GM19351 (cell line): ENCODE measurements around the gene TOLLIP.

Source experiments
- ATAC-seq: cut with Tn5 transposase; IDR thresholded peaks from one replicate; pipeline ENCODE4 v1.9.1; 2021; ENCODE audit warnings: mild to moderate bottlenecking, moderate library complexity; ENCODE audit not compliant: unreplicated experiment

Gene TOLLIP

DNA sequence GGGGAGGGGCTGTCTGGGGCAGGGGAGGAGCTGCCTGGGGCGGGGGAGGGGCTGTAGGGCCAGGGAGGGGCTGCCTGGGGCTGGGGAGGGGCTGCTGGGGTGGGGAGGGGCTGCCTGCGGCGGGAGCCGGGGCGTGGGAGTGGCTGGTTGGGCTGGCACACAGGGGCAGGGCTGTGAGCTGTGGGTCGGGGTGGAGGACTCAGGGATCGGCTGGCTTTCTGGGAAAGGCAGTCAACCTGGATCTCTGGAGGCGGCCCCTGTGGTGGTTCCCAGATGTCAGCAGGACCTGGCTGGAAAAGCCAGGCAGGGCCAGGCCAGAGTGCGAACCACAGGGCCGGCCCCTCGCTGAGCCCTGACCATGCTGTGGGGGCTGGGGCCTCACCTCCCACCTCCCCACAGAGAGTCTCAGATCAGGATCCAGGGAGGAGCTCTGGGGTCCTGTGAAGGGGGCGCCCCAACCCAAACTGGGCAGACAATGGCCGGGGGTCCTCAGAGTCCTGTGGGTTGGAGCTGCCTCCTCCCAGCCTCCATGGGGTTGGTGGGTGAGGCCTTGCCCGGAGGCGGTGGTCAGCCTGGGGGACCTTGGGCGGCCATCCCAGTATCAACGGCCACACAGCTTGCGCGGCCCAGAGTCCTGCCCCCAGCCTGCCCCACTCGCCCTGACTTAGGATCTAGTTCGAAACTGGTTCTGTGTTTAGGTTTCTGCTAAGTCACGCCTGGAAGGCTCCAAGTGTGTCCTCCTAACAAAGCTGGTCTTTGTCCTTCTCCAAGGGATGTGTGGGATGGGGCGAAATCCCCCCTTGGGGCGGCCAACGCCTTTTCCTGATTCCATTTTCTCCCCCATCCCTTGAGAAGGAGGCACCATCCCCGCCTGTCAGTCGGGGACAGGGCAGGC, 84.7 kb downstream of the TOLLIP start:
- no peak for ATAC-seq
